ENCODE measurements around the gene PCBP3. TPM values are rescaled to one million over a fixed set of nuclear protein-coding genes. Genes with fewer than 3 reads are reported as not detected.

The PCBP3 gene
- total and polyA plus RNA-seq, 2 of the 13 experiments (the other 11 are each of a cell fraction or from before 2014, with no cell fraction given) = not detected

GRCh38 chr21:45816794-45817193 is 173.3 kb downstream of the PCBP3 start:
- WGBS (ENCODE audit: low lambda C conversion rate) = 69% methylated on average over 14 of the region's 14 CpGs
- intact Hi-C loops (cut with micrococcal nuclease; ENCODE audit: unreplicated experiment) (no loop called here), in situ Hi-C loops (cut with HindIII; ENCODE audit: extremely low pct_ligation_motif_present, low pct_unique_long_range_greater_than_20kb) (loop anchor here (10.0 kb wide), 1 partner anchor 122 kb away; no protein-coding TSS in a partner anchor)
- Histone ChIP-seq H3K4me2 (ENCODE audit: low read depth, low read length) (no peak overlapping the region), H3K9me3 (ENCODE audit: low read length) (no peaks in the 10 kb centered on the region), H3K4me3 (replicated peaks in 1 of 3; ENCODE audit: insufficient read depth in 1 of 3, low read depth in 2 of 3, low read length in 3 of 3) (no peak overlapping the region), H3K4me1 (ENCODE audit: insufficient read depth, low read length) (peaks cover 35% of the 10 kb centered on the region), H3K27me3 (ENCODE audit: control insufficient read depth in 1 of 2, insufficient read depth in 2 of 2, low read length in 2 of 2) (peaks cover 0 to 11% of the 10 kb centered on the region in 2 experiments; a peak in 3 of 5 replicates), H2AFZ (ENCODE audit: low read length) (no peak overlapping the region), H3K27ac (ENCODE audit: extremely low read length, insufficient read depth, low read length) (no peak overlapping the region), H3K79me2 (ENCODE audit: insufficient read depth, low read length) (no peaks in the 10 kb centered on the region), H3K9ac (ENCODE audit: insufficient read depth, low read depth, low read length) (no peak overlapping the region), H3K36me3 (replicated peaks in 1 of 2; ENCODE audit: control insufficient read depth in 1 of 2, insufficient read depth in 2 of 2, low read length in 2 of 2) (no peaks in the 10 kb centered on the region), H4K20me1 (ENCODE audit: insufficient read depth, low read length) (no peaks in the 10 kb centered on the region)
- FAIRE-seq = no peak
- ChIA-PET CTCF (ENCODE audit: low intra/inter-chr PET ratio, low total read pairs) (no interaction called here), POLR2A (no interaction called here)
- no peak for DNase-seq (ENCODE audit: low spot score)
- ATAC-seq = no peak
- TF ChIP-seq ZNF44 (CRISPR knock-in tag; IDR thresholded peaks at IDR 0.05) (no peak), ZNF781 (CRISPR knock-in tag; IDR thresholded peaks at IDR 0.05; ENCODE audit: borderline replicate concordance, not compliant biosample characterization) (no peak), CBX1 (IDR thresholded peaks at IDR 0.05; ENCODE audit: low read depth) (no peak), SNAPC2 (CRISPR knock-in tag; IDR thresholded peaks at IDR 0.05) (no peak), ZBTB10 (CRISPR knock-in tag; IDR thresholded peaks at IDR 0.05; ENCODE audit: borderline replicate concordance) (no peak), GATAD1 (CRISPR knock-in tag; IDR thresholded peaks at IDR 0.05) (no peak), SAFB2 (CRISPR knock-in tag; IDR thresholded peaks at IDR 0.05; ENCODE audit: borderline replicate concordance, low read depth) (no peak), TEAD3 (CRISPR knock-in tag; optimal IDR thresholded peaks at IDR 0.05; ENCODE audit: borderline replicate concordance) (no peak), IRX3 (CRISPR knock-in tag; IDR thresholded peaks at IDR 0.05; ENCODE audit: borderline replicate concordance, low read depth) (no peak), THAP9 (CRISPR knock-in tag; IDR thresholded peaks at IDR 0.05; ENCODE audit: borderline replicate concordance) (no peak), FUBP1 (CRISPR knock-in tag; IDR thresholded peaks at IDR 0.05; ENCODE audit: borderline replicate concordance) (no peak), KLF9 (CRISPR knock-in tag; IDR thresholded peaks at IDR 0.05; ENCODE audit: low read depth) (no peak), ZNF543 (CRISPR knock-in tag; IDR thresholded peaks at IDR 0.05) (no peak)
- no TSS peak for BruUV-seq (replicated peaks)

All from HepG2 (cell line).